Measurements from ENCODE around the gene FJX1.

FJX1 gene

GRCh38 chr11:35617687-35618496 is at the start of gene FJX1:
Gene FJX1 (plus strand): TSS chr11:35618460. CDS start chr11:35618637, 177 bp downstream.
- DNase-seq, result peak; percentile 89 to 94 (median 93)

GRCh38 chr11:35571696-35572095 is 46.6 kb upstream of the FJX1 start:
- no peak for DNase-seq

- peak; percentile 80 to 95 (median 94) for DNase-seq
Observed at GRCh38 chr11:35579557-35580396, 38.5 kb upstream of the FJX1 start.

GRCh38 chr11:35580397-35580781 is 37.9 kb upstream of the FJX1 start:
- no peak for DNase-seq

GRCh38 chr11:35582033-35582432 is 36.2 kb upstream of the FJX1 start:
- DNase-seq, result no peak

GRCh38 chr11:35583126-35583525 is 35.1 kb upstream of the FJX1 start:
- no peak for DNase-seq

- no peak for DNase-seq
Observed at GRCh38 chr11:35583843-35584242, 34.4 kb upstream of the FJX1 start.

- DNase-seq, result no peak
Observed at GRCh38 chr11:35584321-35584720, 33.9 kb upstream of the FJX1 start.

GRCh38 chr11:35585416-35585815 is 32.8 kb upstream of the FJX1 start:
- no peak for DNase-seq

GRCh38 chr11:35586222-35586621 is 32.0 kb upstream of the FJX1 start:
- DNase-seq, result no peak

- DNase-seq, result no peak
Observed at GRCh38 chr11:35587972-35588371, 30.3 kb upstream of the FJX1 start.

GRCh38 chr11:35588627-35589026 is 29.6 kb upstream of the FJX1 start:
- DNase-seq, result no peak

GRCh38 chr11:35589281-35589680 is 29.0 kb upstream of the FJX1 start:
- peak; percentile 39 to 68 (median 43) for DNase-seq

GRCh38 chr11:35590412-35590811 is 27.8 kb upstream of the FJX1 start:
- no peak for DNase-seq

- DNase-seq, result no peak
Observed at GRCh38 chr11:35593143-35593542, 25.1 kb upstream of the FJX1 start.

GRCh38 chr11:35594680-35595079 is 23.6 kb upstream of the FJX1 start:
- DNase-seq, result peak; percentile 40 to 55 (median 43)

- peak; percentile 81 to 86 (median 84) for DNase-seq
Observed at GRCh38 chr11:35598254-35599125, 19.8 kb upstream of the FJX1 start.

GRCh38 chr11:35600331-35600838 is 17.9 kb upstream of the FJX1 start:
- no peak for DNase-seq

GRCh38 chr11:35602160-35602793 is 16.0 kb upstream of the FJX1 start:
- no peak for DNase-seq

GRCh38 chr11:35602979-35603378 is 15.3 kb upstream of the FJX1 start:
- no peak for DNase-seq

GRCh38 chr11:35605706-35606105 is 12.6 kb upstream of the FJX1 start:
- DNase-seq, result no peak

- DNase-seq, result no peak
Observed at GRCh38 chr11:35606206-35606605, 12.1 kb upstream of the FJX1 start.

All from suppressor macrophage treated with lipopolysaccharide for 1 hour (primary cell).